SW 1271 (cell line): ENCODE results near the gene TMEM191C.
"Not testable (repeated sequence)": the region's sequence is repeated elsewhere in the genome, so short reads cannot be mapped to it uniquely, and the experiment has no call there.

Source experiments
- DNase-seq, 2 experiments: peaks; one replicate each; lab custom pipeline; 2025; lab: John Stamatoyannopoulos, UW

The TMEM191C gene

DNA sequence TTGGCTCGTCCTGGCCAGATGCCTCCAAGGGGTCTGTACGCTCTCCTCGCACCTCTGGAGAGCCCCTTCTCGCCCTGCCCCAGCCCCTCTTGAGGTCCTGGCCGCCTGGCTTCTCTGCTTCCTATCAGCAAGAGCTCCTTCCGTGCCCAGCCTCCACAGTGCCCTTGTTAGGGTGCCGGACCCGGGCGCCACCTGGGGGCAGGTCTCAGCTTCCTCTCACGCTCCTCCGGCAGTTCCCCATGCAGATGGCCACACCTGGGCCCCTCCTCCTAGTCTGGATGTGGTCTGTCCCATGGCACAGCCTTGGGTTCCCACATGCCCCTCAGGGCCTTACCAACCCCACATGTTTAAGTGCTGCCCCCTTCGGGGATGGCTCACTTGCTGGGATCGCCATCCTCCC, 6.5 kb downstream of the TMEM191C start:
- DNase-seq = not testable (repeated sequence)

- DNase-seq = not testable (repeated sequence)
Observed at GRCh38 chr22:21484039-21484438, 16.9 kb downstream of the TMEM191C start.

DNA sequence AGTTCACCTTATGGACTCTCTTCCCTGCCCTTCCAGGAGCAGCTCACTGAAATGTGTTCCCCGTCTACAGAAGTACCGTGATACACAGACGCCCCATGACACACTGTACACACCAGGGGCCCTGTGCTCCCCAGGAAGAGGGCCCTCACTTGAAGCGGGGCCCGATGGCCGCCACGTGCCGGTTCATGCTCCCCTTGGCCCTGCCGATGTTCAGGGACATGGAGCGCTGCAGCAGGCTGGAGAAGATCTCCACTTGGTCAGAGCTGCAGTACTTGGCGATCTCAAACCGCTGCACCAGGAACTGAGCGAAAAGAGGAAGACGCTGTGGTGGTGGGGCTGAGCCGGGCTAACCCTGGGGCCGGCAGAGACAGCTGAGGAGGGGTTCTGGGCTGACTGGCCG, 20.5 kb downstream of the TMEM191C start:
- DNase-seq = not testable (repeated sequence)

- not testable (repeated sequence) for DNase-seq
Observed at GRCh38 chr22:21489149-21489680, 22.0 kb downstream of the TMEM191C start.

DNA sequence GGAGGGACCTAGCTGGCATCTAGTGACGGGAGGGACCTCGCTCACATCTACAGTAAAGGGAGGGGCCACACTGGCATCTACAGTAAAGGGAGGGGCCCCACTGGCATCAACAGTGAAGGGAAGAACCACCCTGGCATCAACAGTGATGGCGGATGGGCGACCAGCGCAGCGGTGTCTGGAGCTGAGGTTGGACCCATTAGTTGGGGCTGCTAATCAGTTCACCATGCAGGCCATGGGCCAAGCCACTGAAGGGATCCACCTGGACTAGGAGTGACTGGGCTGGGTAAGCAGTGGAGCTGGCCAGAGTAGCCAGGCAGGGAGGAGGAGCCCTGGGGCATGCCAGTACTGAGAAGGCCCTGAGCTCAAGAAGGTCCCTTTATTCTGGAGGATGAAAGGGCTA, 23.4 kb downstream of the TMEM191C start:
- DNase-seq = not testable (repeated sequence)

- not testable (repeated sequence) for DNase-seq
Observed at GRCh38 chr22:21492271-21492670, 25.1 kb downstream of the TMEM191C start.

DNA sequence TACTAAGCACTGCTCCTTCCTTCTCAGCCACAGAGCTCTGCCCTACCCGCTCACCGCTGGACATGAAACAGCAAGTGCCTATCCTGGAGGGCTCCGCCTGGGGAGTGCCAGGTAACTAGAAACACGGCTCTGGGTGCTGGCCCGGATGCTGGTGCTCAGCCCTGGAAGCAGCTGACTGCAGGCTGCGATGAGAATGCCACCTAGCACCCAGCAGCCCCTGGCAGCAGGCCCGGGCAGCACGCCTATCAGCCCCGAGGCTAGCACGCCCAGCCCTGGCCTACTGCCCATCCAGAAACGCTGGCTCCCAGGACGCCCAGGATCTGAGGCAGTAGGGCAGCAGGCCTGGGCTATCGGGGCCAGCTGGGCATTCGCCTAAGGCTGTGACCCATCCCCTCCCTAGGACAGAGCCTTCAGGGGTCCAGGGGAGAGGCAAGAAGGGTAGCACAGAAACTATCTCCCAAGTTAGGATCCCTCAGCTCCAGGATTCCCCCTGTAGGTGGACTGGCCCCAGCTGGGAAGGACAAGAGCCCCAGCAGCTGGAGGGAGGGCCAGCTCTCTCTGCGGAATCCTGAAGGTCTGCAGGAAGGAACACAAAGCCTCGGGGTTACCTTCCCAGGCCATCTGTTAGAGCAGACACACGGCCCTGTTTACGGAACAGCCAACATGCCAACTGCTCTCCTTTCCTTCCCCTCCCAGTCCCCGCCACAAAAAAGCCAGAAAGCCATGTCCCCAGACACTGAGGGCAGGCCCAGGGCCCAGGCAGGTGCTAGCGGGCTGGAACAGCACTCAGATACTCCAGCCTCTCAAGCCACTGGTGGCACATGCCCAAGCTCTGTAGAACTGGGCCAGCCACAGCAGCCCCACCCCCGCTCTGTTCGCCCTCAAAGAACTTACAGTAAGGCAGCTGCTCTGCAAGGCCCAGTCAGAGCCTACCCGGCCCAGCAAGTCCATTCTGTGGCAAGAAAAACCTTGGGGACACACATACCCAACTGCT, 26.9 kb downstream of the TMEM191C start:
- DNase-seq = not testable (repeated sequence)

GRCh38 chr22:21497984-21498383, 30.8 kb downstream of the TMEM191C start:
- DNase-seq = not testable (repeated sequence)

DNA sequence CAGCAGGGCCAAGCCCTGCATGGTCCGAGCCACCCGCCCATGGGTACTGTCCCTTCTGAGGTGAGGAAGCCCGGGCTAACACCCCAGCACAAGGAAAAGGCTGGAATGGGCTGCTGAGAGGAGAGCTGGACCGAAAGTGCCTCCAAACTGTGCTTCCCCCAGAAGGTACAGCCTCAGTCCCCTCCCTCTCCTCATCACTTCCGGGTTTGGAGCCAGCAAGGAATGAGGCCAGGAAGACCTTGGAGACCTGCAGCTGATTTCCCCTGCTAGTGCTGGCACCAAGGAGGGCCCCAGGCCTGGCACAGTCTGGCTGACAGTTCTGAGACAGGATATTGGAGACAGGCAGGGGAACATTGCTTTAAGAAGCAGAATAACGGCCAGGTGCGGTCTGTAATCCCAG, 31.3 kb downstream of the TMEM191C start:
- DNase-seq = not testable (repeated sequence)

- DNase-seq = not testable (repeated sequence)
Observed at GRCh38 chr22:21499623-21500506, 32.7 kb downstream of the TMEM191C start.

- DNase-seq = not testable (repeated sequence)
Observed at GRCh38 chr22:21510397-21510796, 43.2 kb downstream of the TMEM191C start.

DNA sequence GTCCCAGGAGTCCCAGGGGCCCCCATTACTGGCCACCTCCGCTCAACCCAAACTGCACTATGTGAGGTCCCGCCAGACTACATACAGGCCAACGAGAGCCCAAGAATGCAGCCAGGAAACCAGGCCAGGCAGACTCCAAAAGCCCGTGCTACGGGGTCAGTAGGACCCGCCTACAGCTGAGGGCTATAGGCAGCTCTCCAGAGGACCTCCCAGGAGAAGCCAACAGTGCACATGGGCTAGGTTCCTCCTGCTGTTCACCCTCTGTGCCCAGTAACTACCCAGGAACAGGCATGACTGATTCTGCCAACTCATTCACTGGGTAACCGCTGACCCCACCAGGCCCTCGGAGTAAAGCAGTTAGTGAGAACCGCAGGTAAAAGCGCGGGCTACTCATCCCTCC, 44.8 kb downstream of the TMEM191C start:
- DNase-seq = not testable (repeated sequence)

GRCh38 chr22:21514117-21514516, 46.9 kb downstream of the TMEM191C start:
- DNase-seq = not testable (repeated sequence)

GRCh38 chr22:21515234-21515633, 48.0 kb downstream of the TMEM191C start:
- not testable (repeated sequence) for DNase-seq

GRCh38 chr22:21516522-21516921, 49.3 kb downstream of the TMEM191C start:
- not testable (repeated sequence) for DNase-seq

DNA sequence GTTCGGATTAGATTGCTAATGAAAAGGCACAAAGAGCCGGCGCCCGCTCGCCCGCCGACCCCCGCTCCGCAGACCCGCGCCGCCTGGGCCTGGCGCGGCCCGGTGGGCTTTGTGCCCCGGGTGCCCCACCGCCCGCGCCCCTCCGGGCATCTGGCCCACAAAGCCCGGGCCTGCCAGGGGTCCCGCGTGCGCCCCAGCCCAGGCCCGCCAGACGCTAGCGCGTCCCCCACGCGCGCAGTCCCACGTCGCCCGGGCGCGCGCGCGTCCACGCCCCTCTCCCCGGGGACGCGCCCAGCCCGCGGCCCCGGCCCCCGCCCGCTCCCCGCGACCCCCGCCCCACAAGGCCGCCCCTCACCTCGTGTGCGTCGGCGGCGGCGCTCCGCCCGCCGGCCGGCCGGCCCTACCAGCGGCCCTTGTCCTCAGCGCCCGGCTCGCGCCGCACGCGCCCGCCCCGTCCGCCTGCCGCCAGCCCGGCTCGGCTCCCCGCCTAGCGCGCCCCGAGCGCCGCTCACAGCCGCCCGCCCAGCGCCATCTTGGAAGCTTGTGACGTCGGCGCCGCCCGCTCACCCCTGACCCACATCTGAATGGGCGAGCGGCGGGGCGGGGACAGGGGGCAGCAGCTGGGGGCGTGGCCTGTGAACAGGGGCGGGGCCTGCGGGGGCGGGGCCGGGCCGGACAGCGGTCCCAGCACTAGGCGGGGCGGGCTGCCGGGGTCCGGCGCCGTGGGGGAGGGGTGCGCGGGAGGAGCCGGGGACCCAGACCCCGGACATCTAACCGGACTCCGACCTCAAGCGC, 50.0 kb downstream of the TMEM191C start:
- DNase-seq = not testable (repeated sequence)
